ENCODE results near the gene PDE11A. TPM values are rescaled to one million over a fixed set of nuclear protein-coding genes. Genes with fewer than 3 reads are reported as not detected.

PDE11A gene
- total RNA-seq, 1 experiment from 2014 or later = 0.13 TPM

DNA sequence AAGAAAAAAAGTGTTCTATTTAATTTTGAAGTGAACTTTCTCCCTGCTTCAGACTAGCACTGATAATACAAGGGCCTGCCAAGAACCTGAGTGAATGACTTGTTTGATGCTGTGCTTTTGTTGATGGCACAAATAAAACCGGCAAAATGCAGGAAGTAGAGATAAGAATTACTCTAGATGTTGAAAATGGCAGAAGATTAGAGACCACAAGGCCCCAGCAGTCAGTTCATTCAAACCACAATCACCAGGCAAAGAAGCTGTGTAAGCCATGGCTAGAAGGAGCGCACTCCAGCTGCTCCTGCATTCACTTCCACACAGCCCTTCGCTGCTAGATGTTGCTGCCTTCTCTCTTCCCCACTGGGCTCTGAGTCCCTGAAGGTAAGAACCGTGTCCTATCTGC, 383.0 kb downstream of the PDE11A start:
- Histone ChIP-seq H3K27me3 (ENCODE audit: insufficient read depth, low read length) (no peaks in the 10 kb centered on the region), H3K9me3 (ENCODE audit: control insufficient read depth, low read depth, low read length) (no peaks in the 10 kb centered on the region), H3K23ac (ENCODE audit: insufficient read length, low read depth, low read length) (no peak overlapping the region), H3K79me1 (ENCODE audit: insufficient read depth, low read depth, low read length, poor library complexity, severe bottlenecking) (no peaks in the 10 kb centered on the region), H3K4me1 (ENCODE audit: insufficient read depth, low read length) (no peaks in the 10 kb centered on the region), H3K23me2 (ENCODE audit: insufficient read length, low read depth, low read length, poor library complexity, severe bottlenecking) (no peaks in the 10 kb centered on the region), H3K9ac (ENCODE audit: extremely low read depth, insufficient read length, low read length) (no peak overlapping the region), H3K56ac (ENCODE audit: insufficient read length, low read depth, low read length) (no peak overlapping the region), H3T11ph (ENCODE audit: low read length) (no peak overlapping the region), H2BK5ac (ENCODE audit: insufficient read length, low read length) (no peak overlapping the region), H2BK20ac (ENCODE audit: low read depth, low read length, poor library complexity, severe bottlenecking) (no peak overlapping the region), H3K4me2 (ENCODE audit: insufficient read depth, insufficient read length, low read length) (no peak overlapping the region), H4K20me1 (ENCODE audit: control insufficient read depth, insufficient read depth, insufficient read length) (no peaks in the 10 kb centered on the region), H2BK12ac (ENCODE audit: insufficient read length, low read depth, low read length) (no peak overlapping the region), H3K18ac (ENCODE audit: insufficient read length, low read depth, low read length) (no peak overlapping the region), H2AK5ac (ENCODE audit: insufficient read length, low read length) (no peak overlapping the region), H4K8ac (replicated peaks; ENCODE audit: insufficient read length, low read depth, low read length) (no peak overlapping the region), H4K91ac (ENCODE audit: insufficient read length, low read depth, low read length) (no peak overlapping the region), H3K27ac (ENCODE audit: insufficient read length, low read depth, low read length) (no peak overlapping the region), H3K79me2 (ENCODE audit: insufficient read depth, low read length) (no peaks in the 10 kb centered on the region), H2BK15ac (ENCODE audit: low read depth, low read length) (no peak overlapping the region), H4K5ac (ENCODE audit: insufficient read length, low read depth, low read length) (no peak overlapping the region), H2BK120ac (ENCODE audit: low read depth, low read length, poor library complexity, severe bottlenecking) (no peak overlapping the region), H3K4ac (ENCODE audit: low read depth, low read length) (no peak overlapping the region), H3K14ac (ENCODE audit: insufficient read depth, low read length) (no peak overlapping the region), H2AFZ (ENCODE audit: low read length) (no peak overlapping the region)
- Mint-ChIP-seq H3K4me3 (no peak overlapping the region), H3K27me3 (ENCODE audit: low read depth) (peaks cover 9% of the 10 kb centered on the region; the same call in 1 of the 2 replicates), H3K9me3 (no peaks in the 10 kb centered on the region), H3K36me3 (ENCODE audit: insufficient read depth in 1 of 3, low read depth in 3 of 3) (no peaks in the 10 kb centered on the region), H3K27ac (no peak overlapping the region), H3K4me1 (peaks cover 7 to 8% of the 10 kb centered on the region in 2 experiments)
- TF ChIP-seq, protein P1, sequence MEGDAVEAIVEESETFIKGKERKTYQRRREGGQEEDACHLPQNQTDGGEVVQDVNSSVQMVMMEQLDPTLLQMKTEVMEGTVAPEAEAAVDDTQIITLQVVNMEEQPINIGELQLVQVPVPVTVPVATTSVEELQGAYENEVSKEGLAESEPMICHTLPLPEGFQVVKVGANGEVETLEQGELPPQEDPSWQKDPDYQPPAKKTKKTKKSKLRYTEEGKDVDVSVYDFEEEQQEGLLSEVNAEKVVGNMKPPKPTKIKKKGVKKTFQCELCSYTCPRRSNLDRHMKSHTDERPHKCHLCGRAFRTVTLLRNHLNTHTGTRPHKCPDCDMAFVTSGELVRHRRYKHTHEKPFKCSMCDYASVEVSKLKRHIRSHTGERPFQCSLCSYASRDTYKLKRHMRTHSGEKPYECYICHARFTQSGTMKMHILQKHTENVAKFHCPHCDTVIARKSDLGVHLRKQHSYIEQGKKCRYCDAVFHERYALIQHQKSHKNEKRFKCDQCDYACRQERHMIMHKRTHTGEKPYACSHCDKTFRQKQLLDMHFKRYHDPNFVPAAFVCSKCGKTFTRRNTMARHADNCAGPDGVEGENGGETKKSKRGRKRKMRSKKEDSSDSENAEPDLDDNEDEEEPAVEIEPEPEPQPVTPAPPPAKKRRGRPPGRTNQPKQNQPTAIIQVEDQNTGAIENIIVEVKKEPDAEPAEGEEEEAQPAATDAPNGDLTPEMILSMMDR (conservative IDR thresholded peaks at IDR 0.05) = no peak
- no CpG with 5 or more reads among the region's 4 CpGs for WGBS (ENCODE audit: extremely low coverage, insufficient read length, low lambda C conversion rate)
- DNase-seq = no peak
